Raji (cell line): ENCODE results near the gene ATP2C2.

ENCODE experiments used
- POLR2A ChIP-seq: IDR thresholded peaks from 2 replicates; pipeline ENCODE4 v1.6.1; 2011; ENCODE audit warnings: low read depth, low read length, control low read depth; ENCODE audit not compliant: insufficient read depth

The ATP2C2 gene

DNA sequence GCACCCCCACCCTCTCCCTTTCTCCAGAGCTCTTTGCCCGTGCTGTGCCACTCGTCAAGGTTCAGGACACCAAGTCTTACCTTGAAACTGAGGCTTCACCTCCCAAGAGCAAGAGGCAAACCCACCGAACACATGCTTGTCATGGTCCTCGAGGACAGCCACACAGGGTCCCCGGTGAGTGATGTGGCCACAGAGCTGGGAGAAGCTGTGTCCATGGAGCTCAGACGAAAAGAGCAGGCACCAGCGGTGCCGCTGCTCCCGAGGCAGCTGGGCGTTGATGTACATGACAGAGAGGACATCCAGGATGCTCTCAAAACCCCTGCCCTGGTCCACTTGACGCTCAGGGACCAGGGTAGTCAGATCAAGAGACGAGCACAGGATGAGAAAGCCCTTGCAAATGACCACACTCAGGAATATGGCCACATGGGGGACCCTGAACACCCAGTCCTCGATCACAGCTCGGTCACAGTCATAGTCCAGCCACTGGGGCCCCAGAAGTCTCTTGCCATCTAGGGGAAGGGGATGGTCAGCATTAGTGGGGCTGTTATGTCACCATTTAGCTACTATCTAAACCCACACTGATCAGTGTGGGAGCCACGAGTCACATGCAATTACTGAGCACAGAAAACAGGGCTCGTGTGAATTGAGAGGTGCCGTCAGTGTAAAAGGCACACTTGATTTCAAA lies 118.4 kb downstream of the ATP2C2 start:
- no peak for TF ChIP-seq POLR2A

DNA sequence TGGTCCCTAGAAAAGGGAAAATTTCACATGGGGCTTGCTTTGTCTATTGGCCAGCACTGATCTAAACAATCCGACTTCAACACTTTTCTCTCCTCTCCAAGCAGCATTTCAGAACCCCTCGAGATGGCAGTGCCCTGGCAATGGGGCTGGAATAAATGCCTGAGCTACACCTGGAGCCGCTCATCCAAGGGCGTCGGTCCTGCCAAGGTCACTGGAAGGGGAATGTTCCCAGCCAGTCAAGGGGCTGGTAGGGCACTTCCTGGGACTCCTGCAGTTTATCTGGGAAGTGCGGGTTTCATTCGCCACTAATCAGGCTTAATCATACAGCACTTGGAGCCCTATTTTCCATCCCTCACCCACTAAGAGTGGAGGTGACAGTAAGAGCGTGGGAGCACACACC lies 119.0 kb downstream of the ATP2C2 start:
- TF ChIP-seq POLR2A, result no peak

DNA sequence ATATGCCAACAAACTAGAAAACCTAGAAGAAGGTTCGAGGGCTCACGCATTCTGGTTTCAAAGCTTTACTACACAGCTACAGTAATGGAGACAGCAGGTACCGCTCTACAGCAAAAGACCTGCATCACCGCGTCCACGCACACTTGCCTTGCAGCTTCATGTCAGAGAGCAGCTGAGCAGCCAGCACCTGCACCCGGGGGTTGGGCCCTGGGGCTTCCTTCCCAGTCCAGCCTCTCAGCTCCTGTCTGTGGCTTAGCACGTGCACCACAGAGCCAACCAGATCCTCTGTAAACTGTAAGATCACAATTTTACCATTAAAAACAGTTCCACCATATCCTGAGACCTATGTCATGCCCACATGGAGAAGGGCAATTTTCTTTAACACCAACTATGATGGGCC lies 120.8 kb downstream of the ATP2C2 start:
- no peak for TF ChIP-seq POLR2A

DNA sequence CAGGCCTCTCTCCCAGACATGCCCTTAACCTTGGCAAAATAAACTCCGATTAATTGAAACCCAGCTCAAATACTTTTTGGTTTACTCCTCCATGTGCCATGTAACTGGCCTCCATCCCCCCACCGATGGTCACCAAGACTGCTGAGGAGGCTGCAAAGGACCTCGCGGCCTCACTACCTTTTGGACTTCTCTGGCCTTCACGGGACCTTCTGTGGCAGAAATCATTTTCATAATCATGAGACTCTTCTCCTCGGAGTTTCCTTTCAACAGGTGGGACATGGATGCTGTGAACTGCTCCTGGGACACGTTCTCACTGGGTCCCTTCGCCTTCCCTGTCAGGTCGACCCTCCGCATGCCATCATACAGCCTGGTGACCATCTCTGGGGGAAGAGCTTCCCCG lies 127.2 kb downstream of the ATP2C2 start:
- no peak for TF ChIP-seq POLR2A

DNA sequence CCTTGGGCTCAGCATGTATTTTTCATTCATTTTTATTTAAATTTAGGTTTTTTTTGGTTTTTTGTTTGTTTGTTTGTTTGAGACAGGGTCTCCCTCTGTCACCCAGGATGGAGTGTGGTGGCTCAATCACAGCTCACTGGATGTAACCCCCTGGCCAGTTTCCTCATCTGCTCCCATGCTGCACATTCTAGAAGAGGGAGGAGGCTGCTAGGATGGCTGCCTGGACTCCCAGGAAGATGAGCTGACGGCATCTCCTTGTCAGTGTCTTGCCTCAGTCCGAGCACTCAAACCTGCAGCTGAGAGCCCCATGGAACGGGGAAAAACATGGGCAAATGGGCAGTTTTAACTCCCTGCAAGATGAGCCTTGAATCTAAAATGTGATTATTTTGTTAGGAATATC lies 128.7 kb downstream of the ATP2C2 start:
- no peak for TF ChIP-seq POLR2A

DNA sequence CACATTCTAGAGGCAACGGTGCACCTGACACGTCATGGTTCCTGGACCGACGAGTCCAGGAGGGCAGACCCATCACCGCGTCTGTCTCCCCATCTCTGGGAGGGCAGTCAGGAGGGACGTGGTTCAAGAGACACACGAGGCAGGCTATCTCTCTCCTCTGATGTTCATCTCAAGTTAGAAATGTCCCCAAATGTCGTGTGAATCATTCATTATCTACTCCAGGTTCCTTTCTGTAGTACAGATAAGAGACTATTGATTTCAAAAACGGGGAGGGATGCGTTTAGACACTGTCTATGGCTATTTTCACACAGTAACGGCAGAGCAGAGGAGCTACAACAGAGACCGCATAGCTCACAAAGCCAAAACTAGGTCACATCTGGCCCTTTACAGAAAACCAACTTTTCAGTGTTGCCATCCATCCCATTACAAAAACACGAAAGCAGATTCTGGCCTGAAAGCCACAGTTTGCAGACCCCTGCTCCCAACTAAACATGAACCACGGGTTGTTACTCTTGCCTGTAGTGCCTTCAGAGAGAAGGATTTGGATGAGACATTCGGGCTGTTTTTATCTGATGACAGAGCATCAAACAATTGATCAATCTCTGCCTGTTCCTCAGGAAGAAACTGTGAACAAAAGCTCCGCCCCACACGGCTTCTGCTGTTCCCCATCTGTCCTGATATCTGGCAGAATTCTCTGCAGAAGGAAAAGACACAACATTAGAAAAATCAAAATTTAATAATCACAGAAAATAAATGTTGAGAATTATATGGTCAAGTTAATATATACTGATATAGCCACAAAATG lies 129.3 kb downstream of the ATP2C2 start:
- no peak for TF ChIP-seq POLR2A

DNA sequence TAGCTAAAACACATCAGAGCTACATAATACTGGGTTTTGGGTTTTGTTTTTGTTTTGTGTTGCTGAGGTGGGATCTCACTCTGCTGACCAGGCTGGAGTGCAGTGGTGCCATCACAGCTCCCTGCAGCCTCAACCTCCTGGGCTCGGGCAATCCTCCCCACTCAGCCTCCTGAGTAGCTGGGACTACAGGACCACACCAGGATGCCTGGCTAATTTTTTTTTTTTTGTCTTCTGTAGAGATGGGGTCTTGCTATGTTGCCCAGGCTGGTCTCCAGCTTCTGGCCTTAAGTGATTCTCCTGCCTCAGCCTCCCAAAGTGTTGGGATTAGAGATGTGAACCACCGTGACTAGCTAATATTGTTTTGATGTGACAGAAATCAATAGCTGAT lies 129.9 kb downstream of the ATP2C2 start:
- TF ChIP-seq POLR2A, result no peak

DNA sequence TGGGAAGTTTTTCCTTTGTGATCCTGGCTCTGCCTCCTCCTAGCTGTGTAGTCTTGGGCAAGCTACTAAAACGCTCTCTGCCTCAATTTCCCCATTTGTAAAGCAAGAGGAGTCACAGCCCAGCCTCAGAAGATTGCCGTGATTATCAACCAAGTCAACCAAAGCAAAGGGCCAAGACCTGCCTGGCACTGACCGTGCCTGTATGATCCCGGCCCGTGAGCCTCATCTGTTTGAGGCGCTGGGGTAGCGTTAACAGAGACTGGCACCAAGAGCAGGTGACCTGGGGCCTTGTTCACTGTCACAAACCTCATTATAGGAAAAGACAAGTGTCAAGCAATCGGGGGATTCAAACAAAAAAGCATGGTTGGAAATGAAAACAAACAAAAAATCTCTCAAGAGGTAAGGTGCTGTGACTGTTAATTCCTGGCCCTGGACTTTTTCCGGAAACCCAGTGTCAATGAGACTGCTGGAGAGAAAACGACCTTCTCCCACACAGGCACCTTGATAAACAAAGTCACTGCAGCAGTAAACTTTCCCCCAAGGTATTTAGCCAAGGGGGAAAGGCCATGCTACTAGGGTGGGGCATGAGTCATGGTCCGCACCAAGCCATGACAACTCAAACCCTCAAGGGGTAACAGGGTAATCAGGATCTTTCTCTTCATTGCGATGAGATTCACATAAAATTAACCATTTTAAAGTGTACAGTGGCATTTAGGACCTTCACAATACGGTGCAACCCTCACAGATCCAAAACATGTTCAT lies 130.7 kb downstream of the ATP2C2 start:
- no peak for TF ChIP-seq POLR2A

DNA sequence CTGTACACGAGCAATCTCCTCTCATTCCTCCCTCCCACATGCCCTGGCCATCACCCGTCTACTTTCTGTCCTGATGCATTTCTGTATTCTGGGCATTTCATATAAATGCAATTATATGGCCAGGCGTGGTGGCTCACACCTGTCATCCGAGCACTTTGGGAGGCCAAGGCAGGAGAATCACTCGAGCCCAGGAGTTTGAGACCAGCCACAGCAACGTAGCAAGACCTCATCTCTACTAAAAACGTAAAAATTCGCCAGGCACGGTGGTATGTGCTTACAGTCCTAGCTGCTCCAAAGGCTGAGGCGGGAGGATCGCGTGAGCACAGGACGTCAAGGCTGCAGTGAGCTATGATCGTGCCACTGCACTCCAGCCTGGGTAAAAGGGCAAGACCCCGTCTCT lies 131.3 kb downstream of the ATP2C2 start:
- TF ChIP-seq POLR2A, result no peak

DNA sequence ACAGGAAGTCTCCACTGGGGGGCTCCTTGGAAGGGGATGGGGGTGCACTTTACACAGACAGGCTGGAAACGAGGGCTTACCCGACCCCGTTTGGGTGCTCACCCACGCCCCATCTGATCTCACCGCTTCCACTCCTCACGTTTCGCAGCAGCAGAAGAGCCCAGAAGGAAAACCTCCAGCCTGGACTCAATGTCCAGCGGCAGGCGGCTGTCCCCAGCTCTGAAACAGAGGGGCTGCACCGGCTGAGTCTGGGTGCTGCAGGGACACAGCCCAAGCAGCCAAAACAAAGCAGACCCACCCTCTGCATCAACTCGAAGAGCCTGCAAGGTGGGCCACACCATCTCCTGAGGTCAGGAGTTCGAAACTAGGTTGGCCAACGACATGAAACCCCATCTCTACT lies 132.2 kb downstream of the ATP2C2 start:
- no peak for TF ChIP-seq POLR2A

DNA sequence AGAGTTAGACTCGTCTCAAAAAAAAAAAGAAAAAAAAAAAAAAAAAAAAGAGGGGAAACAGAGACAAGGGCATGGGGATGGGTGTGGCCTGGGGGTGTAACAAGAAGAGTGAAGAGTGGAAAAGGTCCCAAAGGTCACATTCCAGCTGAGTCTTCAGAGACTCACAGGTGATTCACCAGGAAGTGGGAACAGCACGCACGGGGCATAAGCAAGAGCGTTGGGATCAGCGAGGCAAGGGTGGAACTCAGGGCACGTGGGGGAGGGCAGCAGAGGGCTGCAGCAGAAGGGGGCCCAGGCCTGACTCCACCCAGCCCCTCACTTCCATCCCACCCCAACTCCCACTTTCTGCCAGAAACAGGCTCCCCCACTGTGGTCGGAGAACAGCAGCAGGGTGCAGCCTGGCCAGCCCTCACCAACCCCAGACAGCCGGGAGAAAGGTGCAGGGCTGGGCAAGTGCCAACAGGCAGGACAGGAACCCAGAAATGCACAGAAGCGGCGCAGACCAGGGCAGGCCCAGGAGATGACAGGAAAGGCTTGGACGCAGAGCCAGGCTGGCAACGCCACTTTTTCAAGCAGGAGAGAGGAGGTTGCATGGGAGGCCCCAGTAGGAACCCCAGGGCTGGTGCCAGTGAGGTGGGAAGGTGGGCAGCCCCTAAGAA lies 132.9 kb downstream of the ATP2C2 start:
- no peak for TF ChIP-seq POLR2A

DNA sequence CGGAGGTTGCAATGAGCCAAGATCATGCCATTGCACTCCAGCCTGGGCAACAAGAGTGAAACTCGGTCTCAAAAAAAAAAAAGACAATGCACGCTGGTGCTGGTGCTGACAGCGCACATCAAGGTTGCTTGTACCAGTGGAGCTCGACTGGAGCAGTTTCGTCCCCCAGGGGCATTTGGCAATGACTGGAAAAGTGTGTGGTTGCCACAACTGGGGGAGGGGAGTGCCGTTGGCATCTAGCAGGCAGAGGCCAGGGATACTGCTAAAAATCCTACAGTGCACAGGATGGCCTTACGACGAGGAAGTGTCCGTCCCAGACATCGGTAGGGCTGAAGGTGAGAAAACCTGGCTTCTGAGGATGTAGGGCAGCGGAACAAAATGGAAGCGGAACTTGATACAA lies 133.7 kb downstream of the ATP2C2 start:
- no peak for TF ChIP-seq POLR2A

DNA sequence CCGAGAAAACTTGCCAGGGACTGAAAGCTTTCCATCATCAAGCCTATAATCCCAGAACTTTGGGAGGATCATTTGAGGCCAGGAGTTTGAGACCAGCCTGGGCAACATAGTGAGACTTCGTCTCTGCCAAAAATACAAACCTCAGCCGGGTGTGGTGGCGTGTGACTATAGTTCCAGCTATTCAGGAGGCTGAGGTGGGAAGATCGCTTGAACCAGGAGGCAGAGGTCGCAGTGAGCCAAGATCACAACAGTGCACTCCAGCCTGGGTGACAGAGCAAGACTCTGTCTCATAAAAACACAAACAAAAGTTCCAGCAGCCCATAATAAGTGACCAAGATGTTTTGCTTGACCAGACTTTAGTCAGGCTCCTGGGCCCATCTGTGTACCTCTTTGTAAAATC lies 134.2 kb downstream of the ATP2C2 start:
- no peak for TF ChIP-seq POLR2A

DNA sequence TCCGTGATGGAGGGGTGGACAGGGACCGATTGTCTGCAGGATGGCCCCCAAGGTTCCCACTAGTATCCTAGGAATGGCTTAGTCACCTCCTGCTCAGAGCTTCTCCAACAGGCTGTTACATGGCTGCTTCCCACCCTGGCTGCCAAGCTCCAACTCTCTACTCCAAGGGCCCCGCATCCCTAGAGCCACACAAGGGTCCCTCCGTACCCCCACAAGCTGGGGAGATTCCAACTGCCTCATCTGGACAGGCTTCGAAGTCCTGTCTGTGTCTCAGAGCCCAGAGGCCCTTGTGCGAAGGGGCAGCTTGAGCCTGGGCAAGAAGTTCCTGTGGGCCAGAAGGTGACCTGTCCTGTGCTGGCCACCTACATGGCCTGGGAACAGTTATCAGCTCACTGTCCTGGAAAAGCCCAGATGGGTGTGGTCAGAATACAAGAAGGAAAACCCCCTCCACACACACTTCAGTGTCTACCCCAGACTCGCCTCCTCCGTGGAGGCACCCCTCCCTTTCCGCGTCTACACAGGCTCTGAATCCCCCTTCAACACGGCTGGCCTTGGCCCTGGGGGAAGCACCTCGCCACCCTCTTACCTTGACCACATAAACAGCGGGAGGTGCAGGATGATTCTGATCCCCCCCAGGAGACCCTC lies 135.5 kb downstream of the ATP2C2 start:
- no peak for TF ChIP-seq POLR2A

DNA sequence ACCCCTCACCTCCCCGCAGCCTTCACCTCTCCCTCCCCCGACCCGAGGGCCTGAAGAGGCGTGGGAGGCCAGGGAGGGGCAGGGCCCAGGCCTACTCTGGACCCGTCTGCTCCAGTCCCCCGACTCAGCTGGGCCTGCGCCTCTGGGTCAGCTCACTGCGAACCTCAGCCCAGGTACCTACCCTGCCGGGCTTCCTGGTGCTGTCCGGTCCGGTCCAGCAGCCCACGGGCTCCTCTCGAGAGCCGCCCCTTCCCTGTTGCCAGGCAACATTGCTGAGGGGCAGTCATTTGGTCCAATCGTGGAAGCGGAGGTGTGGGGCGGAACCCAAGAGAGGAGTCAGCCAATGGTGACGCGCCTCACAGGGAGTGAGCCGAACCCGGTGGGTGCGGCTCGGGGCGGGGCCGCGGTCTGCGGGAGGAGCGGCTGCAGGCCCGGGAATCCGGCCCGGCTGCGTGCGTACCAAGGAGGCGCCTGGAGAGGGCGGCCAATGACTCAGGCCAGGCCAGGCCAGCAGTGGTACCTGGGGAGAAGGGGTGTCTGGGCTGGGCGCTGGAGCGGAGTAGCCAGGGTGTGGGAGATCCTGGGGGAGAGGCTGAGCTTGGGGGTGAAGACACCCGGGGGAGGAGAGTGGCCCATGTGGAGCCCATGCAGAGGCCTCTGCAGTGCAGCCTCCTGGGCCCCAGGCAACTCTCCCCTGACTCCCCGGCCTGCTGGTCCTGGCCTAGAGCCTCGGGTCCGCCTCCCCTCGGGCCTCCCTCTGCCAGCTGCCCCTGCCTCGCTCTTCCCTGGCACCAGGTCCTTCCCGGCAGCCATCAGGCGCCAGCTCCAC lies 136.3 kb downstream of the ATP2C2 start, which contains the start of gene MEAK7:
MEAK7 (minus strand) TSS at position 240 of the 829 bp plus-strand sequence. CDS start 6,573 bp downstream, outside the sequence.
- TF ChIP-seq POLR2A, result peak; percentile 86
